GM21423 (cell line): Measurements from ENCODE around the gene PLCG2.
"Not testable (repeated sequence)": the region's sequence is repeated elsewhere in the genome, so short reads cannot be mapped to it uniquely, and the experiment has no call there.

Experiments used
- ATAC-seq: cut with Tn5 transposase; IDR thresholded peaks from one replicate; pipeline ENCODE4 v1.9.1; 2021; ENCODE audit warnings: mild to moderate bottlenecking, moderate library complexity; ENCODE audit not compliant: unreplicated experiment

PLCG2 gene

GRCh38 chr16:81987121-81987520 is 208.0 kb downstream of the PLCG2 start:
- no peak for ATAC-seq

GRCh38 chr16:81987706-81988105 is 208.6 kb downstream of the PLCG2 start:
- no peak for ATAC-seq

- no peak for ATAC-seq
These were observed 213.8 kb downstream of the PLCG2 start for GRCh38 chr16:81992859-81993258.

GRCh38 chr16:81994485-81994884 is 215.4 kb downstream of the PLCG2 start:
- no peak for ATAC-seq

GRCh38 chr16:81995651-81996050 is 216.6 kb downstream of the PLCG2 start:
- no peak for ATAC-seq

- no peak for ATAC-seq
These were observed 217.8 kb downstream of the PLCG2 start for GRCh38 chr16:81996664-81997509.

- no peak for ATAC-seq
These were observed 218.6 kb downstream of the PLCG2 start for GRCh38 chr16:81997738-81998137.

- no peak for ATAC-seq
These were observed 223.7 kb downstream of the PLCG2 start for GRCh38 chr16:82002831-82003230.

GRCh38 chr16:82004601-82005000 is 225.5 kb downstream of the PLCG2 start:
- ATAC-seq = no peak

- ATAC-seq = no peak
These were observed 226.1 kb downstream of the PLCG2 start for GRCh38 chr16:82005027-82005830.

GRCh38 chr16:82006036-82006435 is 226.9 kb downstream of the PLCG2 start:
- ATAC-seq = no peak

- no peak for ATAC-seq
These were observed 228.1 kb downstream of the PLCG2 start for GRCh38 chr16:82007189-82007588.

- no peak for ATAC-seq
These were observed 230.0 kb downstream of the PLCG2 start for GRCh38 chr16:82008957-82009592.

- ATAC-seq = not testable (repeated sequence)
These were observed 230.7 kb downstream of the PLCG2 start for GRCh38 chr16:82009789-82010188.

GRCh38 chr16:82010649-82011048 is 231.6 kb downstream of the PLCG2 start:
- no peak for ATAC-seq

GRCh38 chr16:82011199-82011641 is 232.1 kb downstream of the PLCG2 start, which contains the start of gene SDR42E1:
Gene SDR42E1 (minus strand): TSS chr16:82011470. CDS start chr16:82000858, 10,612 bp downstream.
- ATAC-seq = peak; percentile 92
